ENCODE data around the gene ADCYAP1.
A peak's percentile ranks its signal among the peaks of the same experiment; 100 is the strongest.
"Not testable (repeated sequence)": the region's sequence is repeated elsewhere in the genome, so short reads cannot be mapped to it uniquely, and the experiment has no call there.

The ADCYAP1 gene

DNA sequence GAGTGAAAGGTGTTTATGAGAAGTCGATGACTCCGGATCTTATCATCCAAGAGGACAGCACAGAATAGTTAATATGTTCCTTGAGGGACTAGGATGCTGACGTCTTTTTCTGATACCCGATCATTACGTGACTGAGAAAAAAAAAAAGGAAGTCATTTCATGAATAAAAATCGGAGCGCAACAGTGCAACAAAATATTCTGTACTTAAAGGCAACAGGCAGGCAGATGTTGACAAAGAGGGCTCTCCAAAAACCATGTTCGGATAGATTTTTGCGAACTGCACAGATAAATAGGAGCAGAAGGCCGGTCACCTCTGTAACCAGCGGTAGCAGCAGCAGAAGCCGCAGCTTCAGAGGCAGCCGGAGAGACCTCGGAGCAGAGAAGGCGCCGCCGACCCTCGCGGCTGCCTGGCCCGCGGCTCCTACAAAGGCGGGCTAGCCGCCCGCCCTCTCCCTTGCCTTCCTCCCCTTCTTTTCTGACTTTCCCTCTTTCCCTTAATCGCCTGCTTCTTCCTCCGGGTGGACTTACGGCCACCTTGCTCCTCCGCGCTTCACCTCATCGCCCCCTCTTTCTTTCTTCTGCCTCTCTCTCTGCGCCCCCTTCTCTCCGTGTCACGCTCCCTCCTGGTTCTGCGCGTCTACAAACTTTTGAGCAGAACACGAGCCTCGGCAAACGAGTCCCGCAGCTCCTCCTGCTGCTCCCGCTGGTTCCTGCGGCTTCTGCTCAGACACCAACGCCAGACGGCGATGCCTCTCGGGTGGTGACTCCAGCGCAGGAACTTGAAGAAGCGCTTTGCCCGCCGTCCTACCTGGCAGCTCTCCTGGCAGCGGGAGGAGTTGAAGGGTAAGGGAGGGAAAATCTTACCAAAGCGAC, at the start of gene ADCYAP1:
TSS of gene ADCYAP1 (plus strand) at position 654 of the 873 bp plus-strand sequence. CDS start 516 bp downstream, outside the sequence.
- intact Hi-C loops (cut with DNase I), result no loop called here
- peak in 8 of 10 donors; percentile 13 to 88 (median 48) for DNase-seq

- DNase-seq, result no peak
- intact Hi-C loops (cut with DNase I), result no loop called here
Observed at GRCh38 chr18:857986-858385, 46.7 kb upstream of the ADCYAP1 start.

- peak; percentile 32 to 96 (median 74) for DNase-seq
- intact Hi-C loops (cut with DNase I), result loop anchor here (1.0 to 2.0 kb wide), 2 partner anchors 96 to 1682 kb away; no protein-coding TSS in a partner anchor
Observed at GRCh38 chr18:864872-865273, 39.8 kb upstream of the ADCYAP1 start.

- intact Hi-C loops (cut with DNase I), result no loop called here
- DNase-seq, result no peak
Observed at GRCh38 chr18:867257-867656, 37.4 kb upstream of the ADCYAP1 start.

DNA sequence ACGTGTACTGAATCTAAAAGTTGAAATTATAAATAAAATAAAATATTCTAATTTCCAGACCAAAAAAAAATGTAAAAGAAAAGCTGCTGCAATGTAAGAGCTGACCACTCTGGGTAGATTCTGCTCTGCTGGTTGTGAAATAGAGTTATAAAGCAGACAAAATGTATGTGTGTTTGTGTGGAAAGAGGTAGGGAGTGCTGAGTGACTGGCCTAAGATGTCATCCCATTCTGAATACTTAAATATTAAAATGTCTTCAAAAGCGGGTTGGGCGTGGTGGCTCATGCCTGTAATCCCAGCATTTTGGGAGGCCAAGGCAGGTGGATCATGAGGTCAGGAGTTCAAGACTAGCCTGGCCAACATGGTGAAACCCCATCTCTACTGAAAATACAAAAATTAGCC, 31.2 kb upstream of the ADCYAP1 start:
- not testable (repeated sequence) for DNase-seq

GRCh38 chr18:875912-876311, 28.8 kb upstream of the ADCYAP1 start:
- intact Hi-C loops (cut with DNase I), result no loop called here
- DNase-seq, result no peak

More for the DNA sequence above, 31.2 kb upstream of the ADCYAP1 start:
- intact Hi-C loops (cut with DNase I), result not testable (repeated sequence)

DNA sequence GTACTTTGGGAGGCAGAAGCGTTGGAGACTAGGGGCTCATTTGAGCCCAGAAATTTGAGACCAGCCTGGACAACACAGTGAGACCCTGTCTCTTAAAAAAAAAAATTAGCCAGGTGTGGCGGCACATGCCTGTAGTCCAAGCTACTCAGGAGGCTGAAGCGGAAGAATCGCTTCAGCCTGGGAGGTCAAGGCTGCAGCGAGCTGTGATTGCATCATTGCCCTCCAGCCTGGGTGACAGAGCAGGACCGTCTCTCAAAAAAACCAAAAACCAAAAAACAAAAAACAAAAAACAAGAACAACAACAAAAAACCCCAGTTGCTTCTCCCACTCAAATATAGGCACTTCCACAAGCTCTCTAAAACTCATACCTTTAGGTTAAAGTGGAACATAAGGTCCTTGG, 27.4 kb upstream of the ADCYAP1 start:
- no peak for DNase-seq
- intact Hi-C loops (cut with DNase I), result no loop called here

- DNase-seq, result no peak
- intact Hi-C loops (cut with DNase I), result no loop called here
Observed at GRCh38 chr18:886076-886475, 18.6 kb upstream of the ADCYAP1 start.

- no peak for DNase-seq
- intact Hi-C loops (cut with DNase I), result no loop called here
Observed at GRCh38 chr18:887716-888115, 17.0 kb upstream of the ADCYAP1 start.

- intact Hi-C loops (cut with DNase I), result no loop called here
- DNase-seq, result no peak
Observed at GRCh38 chr18:892316-892715, 12.4 kb upstream of the ADCYAP1 start.

- DNase-seq, result no peak
- intact Hi-C loops (cut with DNase I), result no loop called here
Observed at GRCh38 chr18:896315-896714, 8.4 kb upstream of the ADCYAP1 start.

DNA sequence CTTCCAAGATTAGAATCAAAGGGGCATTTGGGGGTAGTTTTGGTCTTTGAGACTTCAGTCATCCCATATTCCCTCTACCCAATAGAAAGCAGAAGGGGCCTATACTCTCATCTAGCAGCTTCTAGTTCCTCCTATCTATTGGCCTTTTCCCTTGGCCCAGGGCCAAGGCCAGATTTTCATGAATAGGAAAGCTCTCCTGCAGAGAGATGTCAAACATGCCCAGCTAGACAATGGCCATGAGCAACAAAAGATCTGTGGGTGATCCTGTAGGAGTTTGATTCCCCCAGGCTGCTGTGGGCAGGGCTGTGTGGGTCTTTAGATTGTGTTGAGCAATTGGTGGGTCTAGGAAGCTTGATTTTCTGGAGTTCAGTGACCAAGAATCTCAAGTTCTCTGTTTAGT, 2.9 kb upstream of the ADCYAP1 start:
- intact Hi-C loops (cut with DNase I), result no loop called here
- DNase-seq, result peak in 1 of 10 donors; percentile 39

DNA sequence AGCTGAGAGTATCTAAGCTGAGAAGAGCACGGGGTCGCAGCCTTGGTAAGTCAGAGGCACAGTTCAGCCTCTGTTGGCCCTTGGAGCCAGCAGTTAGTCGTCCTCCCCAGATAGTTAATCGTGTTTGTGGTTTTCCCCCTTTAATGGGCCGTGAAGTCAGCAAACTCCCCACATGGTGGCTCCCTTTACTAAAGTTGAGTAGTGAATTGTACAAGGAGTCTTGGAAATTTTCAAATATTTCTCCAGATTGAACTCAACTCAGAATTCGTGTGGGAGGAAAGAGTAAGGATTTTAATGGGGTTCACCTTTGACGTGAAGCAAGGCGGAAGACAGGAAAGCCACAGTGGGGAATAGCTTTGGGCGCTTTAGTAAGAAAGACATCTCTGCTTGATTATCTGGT, 2.4 kb upstream of the ADCYAP1 start:
- peak in 1 of 10 donors; percentile 17 for DNase-seq
- intact Hi-C loops (cut with DNase I), result no loop called here

DNA sequence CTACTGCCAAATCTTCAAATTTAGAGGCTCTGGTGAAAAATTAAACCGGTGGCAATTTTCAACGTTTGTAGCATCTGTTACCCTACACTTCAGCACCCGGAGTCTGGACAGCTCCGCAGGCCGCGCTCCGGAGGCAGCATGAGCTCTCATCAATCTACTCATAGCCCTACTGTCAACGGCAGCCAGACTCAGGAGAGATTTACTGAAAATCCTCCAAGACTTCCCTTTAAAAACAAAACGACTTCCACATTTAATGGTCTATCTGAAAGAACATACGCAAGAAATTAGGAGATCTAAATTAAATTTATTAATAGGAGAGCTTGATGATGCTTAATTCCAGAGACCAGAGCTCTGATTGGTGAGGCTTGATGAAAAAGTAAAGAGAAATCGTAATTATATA, 970 bp upstream of the ADCYAP1 start:
- peak in 6 of 10 donors; percentile 20 to 87 (median 60) for DNase-seq
- intact Hi-C loops (cut with DNase I), result no loop called here

- DNase-seq, result peak in 2 of 10 donors; percentile 80 to 83
- intact Hi-C loops (cut with DNase I), result no loop called here
Observed at GRCh38 chr18:905307-905947, 756 bp downstream of the ADCYAP1 start.

DNA sequence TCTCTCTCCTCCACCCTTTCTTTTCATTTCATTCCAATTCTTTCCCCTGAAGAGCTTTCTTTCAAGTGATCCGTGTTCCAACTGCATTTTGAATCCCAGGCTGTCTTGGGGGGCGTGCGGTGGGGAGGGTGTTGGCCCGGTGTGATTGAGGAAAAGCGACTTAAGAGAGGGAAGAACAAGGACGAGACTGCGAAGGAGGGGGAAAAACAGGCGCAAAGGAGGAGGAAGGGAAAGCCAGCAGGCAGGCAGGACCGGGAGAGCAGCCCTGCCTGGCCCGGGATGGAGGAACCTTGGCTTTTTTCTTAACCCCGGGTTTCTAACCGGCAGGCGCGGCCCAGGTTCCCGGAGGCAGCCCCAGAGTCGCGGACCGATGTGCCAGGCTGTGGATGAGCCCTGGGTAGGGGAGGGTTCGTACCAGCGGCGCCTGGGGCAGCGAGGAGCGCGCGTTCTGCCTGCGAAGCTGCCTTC, 1.3 kb downstream of the ADCYAP1 start:
- intact Hi-C loops (cut with DNase I), result no loop called here
- peak in 3 of 10 donors; percentile 14 to 67 (median 55) for DNase-seq

DNA sequence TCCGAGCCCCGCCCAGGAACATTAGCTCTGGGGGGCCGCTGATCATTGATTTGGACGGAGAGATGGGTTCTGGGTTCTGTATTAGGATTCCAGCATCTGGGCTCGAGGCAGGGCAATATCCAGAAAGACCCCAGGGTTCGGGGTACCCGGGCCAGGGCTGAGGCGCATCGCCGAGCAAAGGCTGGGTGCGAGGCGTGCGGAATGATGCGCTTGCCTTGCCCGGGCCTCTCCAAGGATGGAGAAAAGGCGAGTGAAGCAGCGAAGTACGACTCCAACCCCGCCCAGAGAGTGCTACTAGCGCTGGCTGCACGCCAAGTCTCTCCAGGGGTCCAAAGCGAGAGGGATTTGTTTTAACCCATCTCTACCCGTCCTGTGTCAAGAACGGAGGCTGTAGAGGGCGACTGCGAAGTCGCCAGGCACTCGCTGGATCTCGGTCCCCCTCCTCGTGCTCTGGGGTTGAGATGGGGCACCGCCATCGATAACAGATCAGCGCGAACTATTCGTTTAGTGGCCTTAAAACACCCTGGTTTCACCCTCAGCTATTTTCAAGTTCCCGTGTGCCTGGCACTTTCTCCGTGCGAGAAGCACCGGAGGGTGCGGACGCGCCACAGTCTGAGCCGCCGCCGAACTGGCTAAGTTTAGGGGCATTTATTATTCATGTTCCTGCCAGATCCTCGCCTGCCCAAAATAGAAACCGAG, 1.9 kb downstream of the ADCYAP1 start:
- intact Hi-C loops (cut with DNase I), result no loop called here
- peak in 3 of 10 donors; percentile 15 to 76 (median 75) for DNase-seq

DNA sequence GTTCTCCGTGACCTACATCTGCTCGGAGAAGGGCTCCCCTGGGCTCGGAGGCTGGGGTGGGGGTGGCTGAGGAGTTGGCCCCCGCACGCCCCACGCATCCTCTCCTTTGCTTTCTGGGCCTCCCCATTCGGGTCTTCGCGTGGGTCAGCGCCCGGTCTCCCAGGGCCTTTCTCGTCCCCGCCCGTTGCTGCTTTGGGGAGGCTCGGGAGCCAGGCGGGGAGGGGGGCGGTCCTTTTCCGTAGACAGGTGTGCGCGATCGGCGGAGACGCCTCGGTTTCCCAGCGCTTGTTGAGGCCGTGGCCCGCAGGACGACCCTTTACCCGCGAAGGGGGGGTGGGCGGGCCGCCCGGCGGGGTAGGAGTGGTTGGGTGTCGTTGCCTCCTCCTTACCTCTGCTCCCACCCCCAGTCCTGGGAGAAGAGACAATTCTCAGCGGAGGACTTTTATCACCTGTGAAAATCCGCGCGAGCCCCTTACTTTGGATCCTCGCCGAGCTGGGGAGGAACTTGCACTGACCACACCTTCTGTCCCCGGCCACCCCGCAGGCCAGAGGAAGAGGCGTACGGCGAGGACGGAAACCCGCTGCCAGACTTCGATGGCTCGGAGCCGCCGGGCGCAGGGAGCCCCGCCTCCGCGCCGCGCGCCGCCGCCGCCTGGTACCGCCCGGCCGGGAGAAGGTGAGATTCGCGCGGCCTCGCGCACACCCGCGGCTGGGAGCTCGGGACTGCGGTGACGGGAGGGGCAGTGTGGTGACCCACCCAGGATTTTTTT, 2.6 kb downstream of the ADCYAP1 start:
- intact Hi-C loops (cut with DNase I), result no loop called here
- DNase-seq, result peak in 7 of 10 donors; percentile 11 to 86 (median 24)

- DNase-seq, result peak in 5 of 10 donors; percentile 16 to 82 (median 73)
- intact Hi-C loops (cut with DNase I), result no loop called here
Observed at GRCh38 chr18:907885-908757, 3.5 kb downstream of the ADCYAP1 start.
